Osteoblast (primary cell): ENCODE data around the gene KRT78. TPM values are rescaled to one million over a fixed set of nuclear protein-coding genes. Genes with fewer than 3 reads are reported as not detected.
"Not testable (repeated sequence)": the region's sequence is repeated elsewhere in the genome, so short reads cannot be mapped to it uniquely, and the experiment has no call there.

Experiments
- DNase-seq: peaks from one replicate; pipeline ENCODE4 v3.0.0; 2011; ENCODE audit warnings: low spot score, mixed read lengths; ENCODE audit not compliant: insufficient read length; ENCODE audit errors: missing footprints
- H2AFZ ChIP-seq: 2 replicates; pipeline ENCODE4 v1.6.0; 2011; ENCODE audit warnings: mild to moderate bottlenecking, low read length
- H3K27ac ChIP-seq: 2 replicates; pipeline ENCODE4 v1.5.1; 2011; ENCODE audit warnings: mild to moderate bottlenecking, low read depth, low read length, moderate library complexity
- H3K27me3 ChIP-seq: 2 replicates; pipeline ENCODE4 v1.6.0; 2012; ENCODE audit warnings: mild to moderate bottlenecking, control low read depth, inconsistent platforms, low read length, moderate library complexity; ENCODE audit not compliant: insufficient read depth
- H3K36me3 ChIP-seq: 2 replicates; pipeline ENCODE4 v1.5.1; 2011; ENCODE audit warnings: mild to moderate bottlenecking, low read length, control low read depth, moderate library complexity; ENCODE audit not compliant: insufficient read depth
- H3K4me1 ChIP-seq: 2 replicates; pipeline ENCODE4 v1.5.1; 2011; ENCODE audit warnings: mild to moderate bottlenecking, low read length, control low read depth, moderate library complexity; ENCODE audit not compliant: insufficient read depth
- H3K4me2 ChIP-seq: 2 replicates; pipeline ENCODE4 v1.6.0; 2011; ENCODE audit warnings: mild to moderate bottlenecking, low read length; ENCODE audit not compliant: insufficient read depth
- H3K4me3 ChIP-seq: fragments of 200-600 bp; sonication (generic); 3 replicates; pipeline ENCODE4 v1.5.1; 2012; ENCODE audit warnings: mild to moderate bottlenecking, low read length, inconsistent platforms; ENCODE audit not compliant: insufficient read depth
- H3K79me2 ChIP-seq: 2 replicates; pipeline ENCODE4 v1.6.0; 2012; ENCODE audit warnings: mild to moderate bottlenecking, low read length, control low read depth, inconsistent platforms; ENCODE audit not compliant: insufficient read depth
- H3K9me3 ChIP-seq: 2 replicates; pipeline ENCODE4 v1.5.1; 2011; ENCODE audit warnings: low read depth, low read length, control low read depth
- H4K20me1 ChIP-seq: 2 replicates; pipeline ENCODE4 v1.6.0; 2012; ENCODE audit warnings: mild to moderate bottlenecking, low read length, control low read depth; ENCODE audit not compliant: insufficient read depth
- CTCF ChIP-seq: IDR thresholded peaks from 2 replicates; pipeline ENCODE4 v1.5.1; 2011; ENCODE audit warnings: mild to moderate bottlenecking, low read depth, low read length, moderate library complexity; ENCODE audit errors: extremely low read depth
- total RNA-seq: library from RNA; depleted of rRNA; stranded (reverse); fragments of >200 nt; gene quantifications from 2 replicates; pipeline ENCODE4 v1.2.3, GENCODE V29; 2012

KRT78 gene
- total RNA-seq, 1 donor, result not detected

DNA sequence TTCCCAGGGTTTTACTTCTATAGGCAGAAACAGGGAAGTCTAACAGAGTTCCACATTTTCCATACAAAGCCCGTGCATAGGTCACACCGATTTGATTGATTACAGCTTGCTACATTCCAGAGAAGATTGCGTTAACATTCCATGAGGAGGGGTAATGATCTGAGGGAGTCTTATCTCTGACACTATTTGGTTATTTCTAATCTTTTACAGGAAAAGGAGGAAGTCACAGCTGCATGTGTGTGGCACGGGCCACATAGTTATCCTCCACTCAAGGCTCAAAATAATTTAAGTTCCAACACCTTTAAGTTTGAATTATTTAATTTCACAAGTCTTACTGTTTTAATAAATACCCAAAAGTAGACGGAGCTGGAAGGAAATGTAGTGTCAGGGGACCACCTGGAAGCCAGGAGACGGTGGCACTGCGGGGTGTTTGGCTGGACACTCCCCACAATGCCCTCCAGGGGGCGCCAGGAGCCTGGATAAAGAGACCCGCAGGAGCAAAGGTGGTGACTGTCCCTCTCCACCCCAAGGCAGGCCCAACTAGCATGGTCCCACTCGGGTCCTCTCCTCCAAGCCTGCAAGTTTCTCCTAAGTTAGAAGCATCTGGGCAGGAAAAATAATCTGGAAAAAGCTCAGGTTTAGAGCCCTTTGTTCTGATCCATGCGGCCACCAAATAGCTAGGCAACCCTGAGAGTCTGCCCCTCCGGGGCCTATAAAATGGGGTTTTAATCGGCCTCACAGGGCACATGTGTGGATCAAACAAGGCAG, 35.9 kb upstream of the KRT78 start:
- no peaks in the 10 kb centered on the region for H3K27me3 ChIP-seq
- H3K4me1 ChIP-seq, result no peaks in the 10 kb centered on the region
- H4K20me1 ChIP-seq, result no peaks in the 10 kb centered on the region
- H3K27ac ChIP-seq, result no peak overlapping the region
- no peaks in the 10 kb centered on the region for H3K9me3 ChIP-seq
- H3K4me3 ChIP-seq, result no peak overlapping the region
- H3K79me2 ChIP-seq, result no peaks in the 10 kb centered on the region
- H2AFZ ChIP-seq, result peak overlapping the region; percentile 22
- TF ChIP-seq CTCF, result peak; percentile 93
- no peaks in the 10 kb centered on the region for H3K36me3 ChIP-seq
- peak; percentile 83 for DNase-seq
- H3K4me2 ChIP-seq, result no peak overlapping the region

DNA sequence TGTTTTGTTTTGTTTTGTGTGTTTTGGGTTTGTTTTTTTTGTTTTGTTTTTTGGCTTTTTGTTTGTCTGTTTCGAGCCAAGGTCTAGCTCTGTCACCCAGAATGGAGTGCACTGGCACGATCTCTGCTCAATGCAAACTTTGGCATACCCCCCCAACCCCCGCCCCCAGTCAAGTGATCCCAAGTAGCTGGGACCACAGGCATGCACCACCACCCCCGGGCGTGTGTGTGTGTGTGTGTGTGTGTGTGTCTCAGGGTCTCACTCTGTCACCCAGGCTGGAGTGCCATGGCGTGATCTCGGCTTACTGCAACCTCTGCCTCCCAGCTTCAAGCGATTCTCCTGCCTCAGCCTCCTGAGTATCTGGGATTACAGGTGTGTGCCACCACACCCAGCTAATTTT, 31.7 kb upstream of the KRT78 start:
- not testable (repeated sequence) for H3K4me2 ChIP-seq, H2AFZ ChIP-seq, H3K79me2 ChIP-seq, H3K36me3 ChIP-seq, H4K20me1 ChIP-seq, H3K27me3 ChIP-seq, H3K9me3 ChIP-seq, H3K27ac ChIP-seq, DNase-seq, H3K4me3 ChIP-seq, H3K4me1 ChIP-seq

DNA sequence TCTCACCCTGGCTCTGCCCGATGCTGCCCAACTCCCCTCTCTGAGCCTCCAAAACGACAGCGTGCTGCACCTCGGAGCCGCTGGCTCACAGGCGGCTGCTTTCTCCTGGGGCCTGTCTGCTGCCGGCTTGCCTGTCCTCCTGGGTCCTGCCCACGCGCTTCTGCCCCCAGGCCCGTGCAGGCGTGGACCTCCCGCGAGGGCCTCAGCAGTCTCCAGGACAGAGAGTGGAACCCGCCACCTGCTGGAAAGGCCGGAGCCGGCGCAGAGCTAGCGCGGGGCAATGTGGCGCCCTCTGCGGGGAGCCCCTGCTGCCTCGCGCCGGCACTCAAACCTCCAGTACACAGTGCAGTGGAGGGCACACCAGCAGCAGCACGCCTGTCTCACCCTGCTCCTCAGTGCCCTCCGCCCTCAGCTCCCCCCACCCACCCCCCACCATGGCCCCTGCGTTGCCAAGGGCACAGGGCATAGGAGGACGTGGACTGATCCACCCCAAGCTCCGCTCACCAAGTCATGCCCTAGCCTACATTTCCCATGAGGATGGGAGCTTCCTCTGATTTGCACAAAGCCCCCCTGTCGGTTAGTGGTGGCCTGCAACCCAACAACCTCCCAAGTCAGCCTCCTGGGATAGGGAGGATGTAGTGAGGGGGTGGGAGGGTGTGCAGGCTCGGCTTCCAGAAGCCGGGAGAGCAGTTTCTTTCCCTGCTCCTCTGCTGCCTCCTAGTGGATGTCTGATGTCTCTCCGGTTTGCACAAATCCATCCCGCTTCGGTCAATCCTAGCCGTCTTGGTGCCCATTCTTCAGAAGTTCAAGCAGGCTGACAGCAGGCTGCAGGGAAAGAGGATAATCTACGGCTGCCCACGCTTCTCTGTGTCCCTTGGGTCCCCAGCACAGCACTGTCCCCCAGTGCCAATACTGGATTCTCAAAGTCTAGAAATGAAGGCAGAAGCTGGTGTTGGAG, 30.9 kb upstream of the KRT78 start:
- no peaks in the 10 kb centered on the region for H3K9me3 ChIP-seq
- DNase-seq, result peak; percentile 98
- peak overlapping the region; percentile 70 for H3K4me2 ChIP-seq
- H3K27ac ChIP-seq, result no peak overlapping the region
- H3K27me3 ChIP-seq, result no peaks in the 10 kb centered on the region
- peak; percentile 79 for TF ChIP-seq CTCF
- peak overlapping the region; percentile 54 for H3K4me3 ChIP-seq
- H3K79me2 ChIP-seq, result no peaks in the 10 kb centered on the region
- peaks cover 3% of the 10 kb centered on the region for H3K4me1 ChIP-seq
- H3K36me3 ChIP-seq, result no peaks in the 10 kb centered on the region
- H2AFZ ChIP-seq, result peak overlapping the region; percentile 76
- H4K20me1 ChIP-seq, result no peaks in the 10 kb centered on the region

GRCh38 chr12:52878507-52879393, 30.0 kb upstream of the KRT78 start:
- Histone ChIP-seq H3K27ac (no peak overlapping the region), H4K20me1 (no peaks in the 10 kb centered on the region), H3K9me3 (no peaks in the 10 kb centered on the region), H3K79me2 (no peaks in the 10 kb centered on the region), H3K4me2 (peak overlapping the region; percentile 70), H3K4me1 (peaks cover 10% of the 10 kb centered on the region), H3K27me3 (no peaks in the 10 kb centered on the region), H3K36me3 (no peaks in the 10 kb centered on the region), H2AFZ (peak overlapping the region; percentile 76), H3K4me3 (peak overlapping the region; percentile 43)
- no peak for TF ChIP-seq CTCF
- DNase-seq, result peak; percentile 69
